ENCODE results near the gene TCF19. TPM values are rescaled to one million over a fixed set of nuclear protein-coding genes. Genes with fewer than 3 reads are reported as not detected.

The TCF19 gene
- total RNA-seq, 1 experiment from 2014 or later: 21.4 TPM

DNA sequence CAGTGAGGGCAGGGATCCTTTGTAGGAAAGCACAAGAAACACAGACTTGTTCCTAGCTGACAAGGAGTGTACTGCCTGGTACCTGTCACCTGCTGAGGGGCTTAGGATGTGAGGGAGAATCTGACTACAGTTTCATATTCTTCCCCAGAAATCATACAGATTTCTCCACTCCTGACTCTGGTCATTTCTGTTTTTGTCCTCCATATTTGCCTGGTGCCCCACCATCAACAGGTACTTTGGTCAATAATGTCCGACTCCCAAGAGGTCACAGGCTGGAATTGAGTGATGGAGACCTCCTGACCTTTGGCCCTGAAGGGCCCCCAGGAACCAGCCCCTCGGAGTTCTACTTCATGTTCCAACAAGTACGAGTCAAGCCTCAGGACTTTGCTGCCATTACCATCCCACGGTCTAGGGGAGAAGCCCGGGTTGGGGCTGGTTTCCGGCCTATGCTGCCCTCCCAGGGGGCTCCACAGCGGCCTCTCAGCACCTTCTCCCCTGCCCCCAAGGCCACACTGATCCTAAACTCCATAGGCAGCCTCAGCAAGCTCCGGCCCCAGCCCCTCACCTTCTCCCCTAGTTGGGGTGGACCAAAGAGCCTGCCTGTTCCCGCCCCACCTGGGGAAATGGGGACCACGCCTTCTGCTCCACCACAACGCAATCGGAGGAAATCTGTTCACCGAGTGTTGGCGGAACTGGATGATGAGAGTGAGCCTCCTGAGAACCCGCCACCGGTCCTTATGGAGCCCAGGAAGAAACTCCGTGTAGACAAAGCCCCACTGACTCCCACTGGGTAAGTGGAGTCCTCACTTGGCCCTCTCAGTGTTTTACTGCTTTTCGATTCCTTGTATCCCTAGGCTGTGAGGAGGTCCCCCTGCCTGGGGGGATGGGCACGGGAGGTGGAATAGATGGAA lies 3.1 kb downstream of the TCF19 start:
- ChIA-PET CTCF (no interaction called here), POLR2A (no interaction called here)
- no peak overlapping the region for H3K4me3 ChIP-seq (ENCODE audit: low read depth in 2 of 2, low read length in 2 of 2)
- H3K27ac ChIP-seq (ENCODE audit: low read length): no peak overlapping the region
- BruUV-seq (replicated peaks): no TSS peak
- H3K9me3 ChIP-seq (ENCODE audit: control insufficient read depth, insufficient read depth, low read depth, low read length): no peaks in the 10 kb centered on the region
- H3K27me3 ChIP-seq (ENCODE audit: control insufficient read depth, insufficient read depth, low read length): no peaks in the 10 kb centered on the region
- intact Hi-C loops (cut with micrococcal nuclease; ENCODE audit: unreplicated experiment): no loop called here
- DNase-seq (ENCODE audit: low read depth, low spot score) (no peak), ATAC-seq (no peak)
- TF ChIP-seq, protein P1, sequence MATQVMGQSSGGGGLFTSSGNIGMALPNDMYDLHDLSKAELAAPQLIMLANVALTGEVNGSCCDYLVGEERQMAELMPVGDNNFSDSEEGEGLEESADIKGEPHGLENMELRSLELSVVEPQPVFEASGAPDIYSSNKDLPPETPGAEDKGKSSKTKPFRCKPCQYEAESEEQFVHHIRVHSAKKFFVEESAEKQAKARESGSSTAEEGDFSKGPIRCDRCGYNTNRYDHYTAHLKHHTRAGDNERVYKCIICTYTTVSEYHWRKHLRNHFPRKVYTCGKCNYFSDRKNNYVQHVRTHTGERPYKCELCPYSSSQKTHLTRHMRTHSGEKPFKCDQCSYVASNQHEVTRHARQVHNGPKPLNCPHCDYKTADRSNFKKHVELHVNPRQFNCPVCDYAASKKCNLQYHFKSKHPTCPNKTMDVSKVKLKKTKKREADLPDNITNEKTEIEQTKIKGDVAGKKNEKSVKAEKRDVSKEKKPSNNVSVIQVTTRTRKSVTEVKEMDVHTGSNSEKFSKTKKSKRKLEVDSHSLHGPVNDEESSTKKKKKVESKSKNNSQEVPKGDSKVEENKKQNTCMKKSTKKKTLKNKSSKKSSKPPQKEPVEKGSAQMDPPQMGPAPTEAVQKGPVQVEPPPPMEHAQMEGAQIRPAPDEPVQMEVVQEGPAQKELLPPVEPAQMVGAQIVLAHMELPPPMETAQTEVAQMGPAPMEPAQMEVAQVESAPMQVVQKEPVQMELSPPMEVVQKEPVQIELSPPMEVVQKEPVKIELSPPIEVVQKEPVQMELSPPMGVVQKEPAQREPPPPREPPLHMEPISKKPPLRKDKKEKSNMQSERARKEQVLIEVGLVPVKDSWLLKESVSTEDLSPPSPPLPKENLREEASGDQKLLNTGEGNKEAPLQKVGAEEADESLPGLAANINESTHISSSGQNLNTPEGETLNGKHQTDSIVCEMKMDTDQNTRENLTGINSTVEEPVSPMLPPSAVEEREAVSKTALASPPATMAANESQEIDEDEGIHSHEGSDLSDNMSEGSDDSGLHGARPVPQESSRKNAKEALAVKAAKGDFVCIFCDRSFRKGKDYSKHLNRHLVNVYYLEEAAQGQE (IDR thresholded peaks at IDR 0.05; ENCODE audit: insufficient read depth in 1 of 2, low read depth in 2 of 2, low read length in 1 of 2): no peak
- TF ChIP-seq TCF7L2 (IDR thresholded peaks at IDR 0.05; ENCODE audit: low read depth, low read length): no peak
- TF ChIP-seq SIN3A (IDR thresholded peaks at IDR 0.05; ENCODE audit: borderline replicate concordance, insufficient read depth, low read depth, low read length): no peak
- no peak for TF ChIP-seq POLR2AphosphoS5 (IDR thresholded peaks at IDR 0.05; ENCODE audit: low read depth, low read length)
- TF ChIP-seq, protein P2, sequence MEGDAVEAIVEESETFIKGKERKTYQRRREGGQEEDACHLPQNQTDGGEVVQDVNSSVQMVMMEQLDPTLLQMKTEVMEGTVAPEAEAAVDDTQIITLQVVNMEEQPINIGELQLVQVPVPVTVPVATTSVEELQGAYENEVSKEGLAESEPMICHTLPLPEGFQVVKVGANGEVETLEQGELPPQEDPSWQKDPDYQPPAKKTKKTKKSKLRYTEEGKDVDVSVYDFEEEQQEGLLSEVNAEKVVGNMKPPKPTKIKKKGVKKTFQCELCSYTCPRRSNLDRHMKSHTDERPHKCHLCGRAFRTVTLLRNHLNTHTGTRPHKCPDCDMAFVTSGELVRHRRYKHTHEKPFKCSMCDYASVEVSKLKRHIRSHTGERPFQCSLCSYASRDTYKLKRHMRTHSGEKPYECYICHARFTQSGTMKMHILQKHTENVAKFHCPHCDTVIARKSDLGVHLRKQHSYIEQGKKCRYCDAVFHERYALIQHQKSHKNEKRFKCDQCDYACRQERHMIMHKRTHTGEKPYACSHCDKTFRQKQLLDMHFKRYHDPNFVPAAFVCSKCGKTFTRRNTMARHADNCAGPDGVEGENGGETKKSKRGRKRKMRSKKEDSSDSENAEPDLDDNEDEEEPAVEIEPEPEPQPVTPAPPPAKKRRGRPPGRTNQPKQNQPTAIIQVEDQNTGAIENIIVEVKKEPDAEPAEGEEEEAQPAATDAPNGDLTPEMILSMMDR (IDR thresholded peaks at IDR 0.05): no peak
- H3K4me1 ChIP-seq (ENCODE audit: control insufficient read depth, insufficient read depth, low read length): peaks cover 13% of the 10 kb centered on the region
- in situ Hi-C loops (cut with HindIII; ENCODE audit: low pct_unique_long_range_greater_than_20kb, low sequenced_read_pairs): no loop called here
- peaks cover 2% of the 10 kb centered on the region; the same call in 1 of the 2 replicates for H3K36me3 ChIP-seq (ENCODE audit: control insufficient read depth, insufficient read depth, low read length)

- no peak for TF ChIP-seq TCF7L2 (IDR thresholded peaks at IDR 0.05; ENCODE audit: low read depth, low read length)
- no peak for TF ChIP-seq POLR2AphosphoS5 (IDR thresholded peaks at IDR 0.05; ENCODE audit: low read depth, low read length)
- TF ChIP-seq SIN3A (IDR thresholded peaks at IDR 0.05; ENCODE audit: borderline replicate concordance, insufficient read depth, low read depth, low read length): no peak
- TF ChIP-seq, protein P1 (IDR thresholded peaks at IDR 0.05; ENCODE audit: insufficient read depth in 1 of 2, low read depth in 2 of 2, low read length in 1 of 2): no peak
- TF ChIP-seq, protein P2 (IDR thresholded peaks at IDR 0.05): no peak
- no TSS peak for BruUV-seq (replicated peaks)
- in situ Hi-C loops (cut with HindIII; ENCODE audit: low pct_unique_long_range_greater_than_20kb, low sequenced_read_pairs) (no loop called here), intact Hi-C loops (cut with micrococcal nuclease; ENCODE audit: unreplicated experiment) (no loop called here)
- H3K4me3 ChIP-seq (ENCODE audit: low read depth in 2 of 2, low read length in 2 of 2): no peak overlapping the region
- CTCF ChIA-PET: no interaction called here
- no peak overlapping the region for H3K27ac ChIP-seq (ENCODE audit: low read length)
- DNase-seq (ENCODE audit: low read depth, low spot score): no peak
- no peaks in the 10 kb centered on the region for H3K27me3 ChIP-seq (ENCODE audit: control insufficient read depth, insufficient read depth, low read length)
- POLR2A ChIA-PET: no interaction called here
- no peaks in the 10 kb centered on the region for H3K9me3 ChIP-seq (ENCODE audit: control insufficient read depth, insufficient read depth, low read depth, low read length)
- H3K36me3 ChIP-seq (ENCODE audit: control insufficient read depth, insufficient read depth, low read length): no peaks in the 10 kb centered on the region; the same call in 1 of the 2 replicates
- no peak for ATAC-seq
- peaks cover 9% of the 10 kb centered on the region for H3K4me1 ChIP-seq (ENCODE audit: control insufficient read depth, insufficient read depth, low read length)
These were observed 4.2 kb downstream of the TCF19 start for GRCh38 chr6:31162463-31163165.
